PFSK-1 (cell line): ENCODE results near the gene PTPRN.

Source experiments
- POLR2AphosphoS5 ChIP-seq: IDR thresholded peaks from 2 replicates; pipeline ENCODE4 v1.6.1; 2012; ENCODE audit warnings: low read depth, mild to moderate bottlenecking, control low read depth, low read length, moderate library complexity
- SIN3A ChIP-seq: IDR thresholded peaks from 2 replicates; pipeline ENCODE4 v1.6.1; 2012; ENCODE audit warnings: mild to moderate bottlenecking, low read length, moderate library complexity, borderline replicate concordance; ENCODE audit not compliant: insufficient read depth
- TF ChIP-seq, protein P1 (sequence below), 2 experiments: IDR thresholded peaks; 2 replicates each; pipeline versions ENCODE4 v1.6.1 to v1.8.0; 2011 to 2012; ENCODE audit warnings: low read depth in 2 of 2, low read length in 2 of 2, control low read depth in 1 of 2, inconsistent platforms in 1 of 2, mild to moderate bottlenecking in 1 of 2, moderate library complexity in 1 of 2; ENCODE audit not compliant: insufficient read depth in 1 of 2

DNA sequence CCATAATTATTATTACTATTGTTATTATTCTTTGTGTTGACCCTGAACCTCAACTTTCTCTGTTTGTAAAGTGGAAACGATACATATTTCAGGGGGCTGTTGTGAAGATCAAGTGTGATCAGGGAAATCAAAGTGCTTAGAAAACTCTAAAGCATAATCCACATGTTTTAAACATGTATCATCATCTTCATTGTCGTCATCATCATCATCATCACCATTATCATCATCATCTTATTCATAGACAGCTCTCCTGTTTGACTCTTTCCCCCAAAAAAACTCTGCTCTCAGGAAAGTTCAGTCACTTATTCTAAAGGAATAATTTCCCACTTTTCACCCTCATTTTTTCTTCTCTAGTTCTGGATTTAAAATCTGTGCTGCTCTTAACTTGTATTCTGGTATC, 5.0 kb downstream of the PTPRN start:
- TF ChIP-seq SIN3A (no peak), POLR2AphosphoS5 (no peak)
- TF ChIP-seq, protein P1, sequence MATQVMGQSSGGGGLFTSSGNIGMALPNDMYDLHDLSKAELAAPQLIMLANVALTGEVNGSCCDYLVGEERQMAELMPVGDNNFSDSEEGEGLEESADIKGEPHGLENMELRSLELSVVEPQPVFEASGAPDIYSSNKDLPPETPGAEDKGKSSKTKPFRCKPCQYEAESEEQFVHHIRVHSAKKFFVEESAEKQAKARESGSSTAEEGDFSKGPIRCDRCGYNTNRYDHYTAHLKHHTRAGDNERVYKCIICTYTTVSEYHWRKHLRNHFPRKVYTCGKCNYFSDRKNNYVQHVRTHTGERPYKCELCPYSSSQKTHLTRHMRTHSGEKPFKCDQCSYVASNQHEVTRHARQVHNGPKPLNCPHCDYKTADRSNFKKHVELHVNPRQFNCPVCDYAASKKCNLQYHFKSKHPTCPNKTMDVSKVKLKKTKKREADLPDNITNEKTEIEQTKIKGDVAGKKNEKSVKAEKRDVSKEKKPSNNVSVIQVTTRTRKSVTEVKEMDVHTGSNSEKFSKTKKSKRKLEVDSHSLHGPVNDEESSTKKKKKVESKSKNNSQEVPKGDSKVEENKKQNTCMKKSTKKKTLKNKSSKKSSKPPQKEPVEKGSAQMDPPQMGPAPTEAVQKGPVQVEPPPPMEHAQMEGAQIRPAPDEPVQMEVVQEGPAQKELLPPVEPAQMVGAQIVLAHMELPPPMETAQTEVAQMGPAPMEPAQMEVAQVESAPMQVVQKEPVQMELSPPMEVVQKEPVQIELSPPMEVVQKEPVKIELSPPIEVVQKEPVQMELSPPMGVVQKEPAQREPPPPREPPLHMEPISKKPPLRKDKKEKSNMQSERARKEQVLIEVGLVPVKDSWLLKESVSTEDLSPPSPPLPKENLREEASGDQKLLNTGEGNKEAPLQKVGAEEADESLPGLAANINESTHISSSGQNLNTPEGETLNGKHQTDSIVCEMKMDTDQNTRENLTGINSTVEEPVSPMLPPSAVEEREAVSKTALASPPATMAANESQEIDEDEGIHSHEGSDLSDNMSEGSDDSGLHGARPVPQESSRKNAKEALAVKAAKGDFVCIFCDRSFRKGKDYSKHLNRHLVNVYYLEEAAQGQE (IDR thresholded peaks at IDR 0.05; ENCODE audit: insufficient read depth in 1 of 2, low read depth in 2 of 2, low read length in 2 of 2), result no peak
